AG08395 (cell line): ENCODE results near the gene TPSD1.
"Not testable (repeated sequence)": the region's sequence is repeated elsewhere in the genome, so short reads cannot be mapped to it uniquely, and the experiment has no call there.

Experiments used
- DNase-seq: peaks from one replicate; pipeline ENCODE4 v3.0.0; 2012; ENCODE audit warnings: mixed read lengths, low spot score

Gene TPSD1

GRCh38 chr16:1255276-1256122, at the start of gene TPSD1:
Gene TPSD1 (plus strand): TSS chr16:1256069. CDS start chr16:1256281, 212 bp downstream.
- DNase-seq: not testable (repeated sequence)

- no peak for DNase-seq
Observed at GRCh38 chr16:1206326-1206725, 49.5 kb upstream of the TPSD1 start.

GRCh38 chr16:1206786-1207185, 49.1 kb upstream of the TPSD1 start:
- DNase-seq: no peak

- DNase-seq: no peak
Observed at GRCh38 chr16:1208239-1208830, 47.5 kb upstream of the TPSD1 start.

GRCh38 chr16:1209081-1209480, 46.8 kb upstream of the TPSD1 start:
- DNase-seq: no peak

GRCh38 chr16:1210461-1210860, 45.4 kb upstream of the TPSD1 start:
- DNase-seq: no peak

GRCh38 chr16:1211451-1212268, 44.2 kb upstream of the TPSD1 start:
- DNase-seq: no peak

GRCh38 chr16:1212616-1213194, 43.2 kb upstream of the TPSD1 start:
- DNase-seq: no peak

- DNase-seq: no peak
Observed at GRCh38 chr16:1213231-1213630, 42.6 kb upstream of the TPSD1 start.

GRCh38 chr16:1213796-1214372, 42.0 kb upstream of the TPSD1 start:
- DNase-seq: no peak

GRCh38 chr16:1214719-1215118, 41.1 kb upstream of the TPSD1 start:
- no peak for DNase-seq

- no peak for DNase-seq
Observed at GRCh38 chr16:1215574-1216295, 40.1 kb upstream of the TPSD1 start.

GRCh38 chr16:1216296-1216619, 39.6 kb upstream of the TPSD1 start:
- no peak for DNase-seq

- no peak for DNase-seq
Observed at GRCh38 chr16:1216681-1217400, 39.0 kb upstream of the TPSD1 start.

- DNase-seq: no peak
Observed at GRCh38 chr16:1217526-1217925, 38.3 kb upstream of the TPSD1 start.

- DNase-seq: no peak
Observed at GRCh38 chr16:1218061-1218929, 37.6 kb upstream of the TPSD1 start.

- no peak for DNase-seq
Observed at GRCh38 chr16:1218930-1219611, 36.8 kb upstream of the TPSD1 start.

GRCh38 chr16:1220098-1220728, 35.7 kb upstream of the TPSD1 start:
- DNase-seq: no peak
